Body of pancreas (tissue), 4 donors: Measurements from ENCODE around the gene NOXA1. TPM values are rescaled to one million over a fixed set of nuclear protein-coding genes. Genes with fewer than 3 reads are reported as not detected.

Source experiments
- ATAC-seq: fragments of 150-250 bp; one replicate; pipeline ENCODE4 v1.9.1; 2016
- DNase-seq, 4 donors: peaks; one replicate each; pipeline ENCODE4 v3.0.0-alpha.2; 2019
- H3K27ac ChIP-seq, 4 donors: fragments of 200-600 bp; sonication (generic); 1 replicate in 3 of 4; 2 replicates in 1 of 4; pipeline versions ENCODE4 v1.5.1 to v1.6.1; 2016 to 2019; ENCODE audit warnings: mild to moderate bottlenecking in 1 of 4, mixed read lengths in 1 of 4, moderate library complexity in 1 of 4
- H3K27me3 ChIP-seq, 2 donors: fragments of 200-600 bp; sonication (generic); one replicate each; pipeline ENCODE4 v1.6.0; 2016; ENCODE audit warnings: mild to moderate bottlenecking in 1 of 2
- H3K36me3 ChIP-seq, 2 donors: fragments of 200-600 bp; sonication (generic); replicated peaks in 1 of 2; 2 replicates each; pipeline ENCODE4 v1.5.1; 2016; ENCODE audit warnings: low read depth in 2 of 2; ENCODE audit not compliant: insufficient read depth in 1 of 2
- H3K4me1 ChIP-seq: fragments of 200-600 bp; sonication (generic); one replicate; pipeline ENCODE4 v1.6.0; 2016
- H3K4me3 ChIP-seq, 2 donors: fragments of 200-600 bp; sonication (generic); 1 replicate in 1 of 2; 2 replicates in 1 of 2; pipeline ENCODE4 v1.5.1; 2016 to 2019
- H3K9me3 ChIP-seq, 3 donors: fragments of 200-600 bp; sonication (generic); 1 replicate in 2 of 3; 2 replicates in 1 of 3; pipeline ENCODE4 v1.5.1; 2016
- CTCF ChIP-seq, 7 experiments: fragments of 450-650 bp in 4 of 7; fragments of 200-600 bp in 3 of 7; sonication (generic) in 3 of 7; IDR thresholded peaks; one replicate each; pipeline ENCODE4 v1.5.1; 2016 to 2019; ENCODE audit warnings: antibody characterized with exemption in 7 of 7
- POLR2A ChIP-seq, 3 donors: fragments of 450-650 bp; IDR thresholded peaks; one replicate each; pipeline ENCODE4 v1.6.1; 2016; ENCODE audit warnings: antibody characterized with exemption in 3 of 3, mild to moderate bottlenecking in 2 of 3
- WGBS, 2 donors: methylation state at CpG; one replicate each; pipeline ENCODE4 v1.1.5; 2017; 5-methylcytosine and 5-hydroxymethylcytosine counted together
- intact Hi-C: fragments of 100-400 bp; cut with DNase I; formaldehyde crosslinking; loops from one replicate; pipeline ENCODE4 v1.15.1; 2023
- total RNA-seq, 2 donors: library from RNA; depleted of rRNA; stranded (reverse); fragments of >200 nt; gene quantifications; one replicate each; pipeline ENCODE4 v1.1.0, GENCODE V29; 2016

Gene NOXA1
- total RNA-seq, 2 donors from 2014 or later, result 7.3 to 12.9 TPM

- Histone ChIP-seq H3K4me1 (peaks cover 34% of the 10 kb centered on the region), H3K27ac (peak overlapping the region in 1 of 4 donors; percentile 72), H3K27me3 (no peaks in the 10 kb centered on the region), H3K4me3 (no peak overlapping the region), H3K36me3 (no peaks in the 10 kb centered on the region), H3K9me3 (no peaks in the 10 kb centered on the region)
- TF ChIP-seq CTCF (IDR thresholded peaks at IDR 0.05) (no peak), POLR2A (IDR thresholded peaks at IDR 0.05) (no peak)
- WGBS, 2 donors, result 94 to 96% methylated on average over 12 to 31 of the region's 31 CpGs
- ATAC-seq, result no peak
- intact Hi-C loops, result no loop called here
- DNase-seq, result no peak
Measured at GRCh38 chr9:137460363-137461315, 37.4 kb downstream of the NOXA1 start.

GRCh38 chr9:137461316-137461662 is 38.1 kb downstream of the NOXA1 start:
- no peaks in the 10 kb centered on the region for H3K27me3 ChIP-seq
- WGBS, 2 donors, result 92 to 96% methylated on average over 5 to 21 of the region's 21 CpGs
- TF ChIP-seq POLR2A (IDR thresholded peaks at IDR 0.05) (no peak), CTCF (IDR thresholded peaks at IDR 0.05) (no peak)
- peaks cover 34% of the 10 kb centered on the region for H3K4me1 ChIP-seq
- H3K4me3 ChIP-seq, result no peak overlapping the region
- H3K36me3 ChIP-seq, result no peaks in the 10 kb centered on the region
- H3K9me3 ChIP-seq, result no peaks in the 10 kb centered on the region
- intact Hi-C loops, result no loop called here
- DNase-seq, result no peak
- H3K27ac ChIP-seq, result no peak overlapping the region
- ATAC-seq, result no peak

GRCh38 chr9:137461663-137462395 is 38.6 kb downstream of the NOXA1 start:
- Histone ChIP-seq H3K27me3 (no peaks in the 10 kb centered on the region), H3K27ac (no peak overlapping the region), H3K9me3 (no peaks in the 10 kb centered on the region), H3K36me3 (no peaks in the 10 kb centered on the region), H3K4me1 (peaks cover 29% of the 10 kb centered on the region), H3K4me3 (no peak overlapping the region)
- TF ChIP-seq POLR2A (IDR thresholded peaks at IDR 0.05), result no peak
- DNase-seq, result peak in 2 of 4 donors; percentile 38 to 52
- no peak for ATAC-seq
- WGBS, 2 donors, result 55 to 91% methylated on average over 30 to 52 of the region's 52 CpGs
- intact Hi-C loops, result no loop called here

- no peaks in the 10 kb centered on the region for H3K27me3 ChIP-seq
- ATAC-seq, result no peak
- peaks cover 23% of the 10 kb centered on the region for H3K4me1 ChIP-seq
- no peak overlapping the region for H3K27ac ChIP-seq
- H3K9me3 ChIP-seq, result no peaks in the 10 kb centered on the region
- no peak for DNase-seq
- no peak overlapping the region for H3K4me3 ChIP-seq
- no peaks in the 10 kb centered on the region for H3K36me3 ChIP-seq
- intact Hi-C loops, result no loop called here
- no peak for TF ChIP-seq CTCF (IDR thresholded peaks at IDR 0.05)
- 75 to 89% methylated on average over 2 to 21 of the region's 25 CpGs for WGBS, 2 donors
Measured at GRCh38 chr9:137462396-137462985, 39.3 kb downstream of the NOXA1 start.
